ENCODE measurements around the gene SMIM45.

The SMIM45 gene

DNA sequence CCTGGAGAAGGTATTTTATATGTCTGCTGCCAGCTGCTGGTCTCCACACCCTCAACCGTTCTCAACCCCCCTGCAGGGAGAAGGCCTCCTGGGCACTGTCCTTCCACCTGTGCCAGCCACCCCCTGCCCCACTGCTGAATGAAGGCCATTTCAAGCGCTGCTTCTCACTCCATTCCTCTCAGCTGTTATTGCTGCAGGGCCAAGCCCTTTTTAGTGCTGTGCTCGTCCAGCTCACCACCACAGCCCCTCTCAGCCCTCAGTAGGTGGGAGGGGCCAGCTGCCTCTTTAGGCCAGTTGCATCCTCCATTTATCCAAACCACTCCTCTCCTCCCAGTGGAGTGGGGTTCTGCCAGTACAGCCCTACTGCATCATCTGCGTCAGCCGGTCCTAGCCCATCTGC, 44.9 kb downstream of the SMIM45 start:
- WGBS (ENCODE audit: insufficient coverage, low coverage, low lambda C conversion rate, missing lambda C conversion rate): 100% methylated on average over 2 of the region's 5 CpGs
- Histone ChIP-seq H3K36me3 (no peaks in the 10 kb centered on the region), H3K27me3 (no peaks in the 10 kb centered on the region), H3K27ac (no peak overlapping the region), H3K4me1 (peaks cover 0 to 7% (median 0%) of the 10 kb centered on the region in 4 donors), H3K9me3 (no peaks in the 10 kb centered on the region), H3K4me3 (no peak overlapping the region)
- TF ChIP-seq, protein P1, sequence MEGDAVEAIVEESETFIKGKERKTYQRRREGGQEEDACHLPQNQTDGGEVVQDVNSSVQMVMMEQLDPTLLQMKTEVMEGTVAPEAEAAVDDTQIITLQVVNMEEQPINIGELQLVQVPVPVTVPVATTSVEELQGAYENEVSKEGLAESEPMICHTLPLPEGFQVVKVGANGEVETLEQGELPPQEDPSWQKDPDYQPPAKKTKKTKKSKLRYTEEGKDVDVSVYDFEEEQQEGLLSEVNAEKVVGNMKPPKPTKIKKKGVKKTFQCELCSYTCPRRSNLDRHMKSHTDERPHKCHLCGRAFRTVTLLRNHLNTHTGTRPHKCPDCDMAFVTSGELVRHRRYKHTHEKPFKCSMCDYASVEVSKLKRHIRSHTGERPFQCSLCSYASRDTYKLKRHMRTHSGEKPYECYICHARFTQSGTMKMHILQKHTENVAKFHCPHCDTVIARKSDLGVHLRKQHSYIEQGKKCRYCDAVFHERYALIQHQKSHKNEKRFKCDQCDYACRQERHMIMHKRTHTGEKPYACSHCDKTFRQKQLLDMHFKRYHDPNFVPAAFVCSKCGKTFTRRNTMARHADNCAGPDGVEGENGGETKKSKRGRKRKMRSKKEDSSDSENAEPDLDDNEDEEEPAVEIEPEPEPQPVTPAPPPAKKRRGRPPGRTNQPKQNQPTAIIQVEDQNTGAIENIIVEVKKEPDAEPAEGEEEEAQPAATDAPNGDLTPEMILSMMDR (IDR thresholded peaks at IDR 0.05): no peak
- no peak for TF ChIP-seq POLR2A (IDR thresholded peaks at IDR 0.05)
- intact Hi-C loops (cut with DNase I): no loop called here
- DNase-seq (no peak), ATAC-seq (no peak)

DNA sequence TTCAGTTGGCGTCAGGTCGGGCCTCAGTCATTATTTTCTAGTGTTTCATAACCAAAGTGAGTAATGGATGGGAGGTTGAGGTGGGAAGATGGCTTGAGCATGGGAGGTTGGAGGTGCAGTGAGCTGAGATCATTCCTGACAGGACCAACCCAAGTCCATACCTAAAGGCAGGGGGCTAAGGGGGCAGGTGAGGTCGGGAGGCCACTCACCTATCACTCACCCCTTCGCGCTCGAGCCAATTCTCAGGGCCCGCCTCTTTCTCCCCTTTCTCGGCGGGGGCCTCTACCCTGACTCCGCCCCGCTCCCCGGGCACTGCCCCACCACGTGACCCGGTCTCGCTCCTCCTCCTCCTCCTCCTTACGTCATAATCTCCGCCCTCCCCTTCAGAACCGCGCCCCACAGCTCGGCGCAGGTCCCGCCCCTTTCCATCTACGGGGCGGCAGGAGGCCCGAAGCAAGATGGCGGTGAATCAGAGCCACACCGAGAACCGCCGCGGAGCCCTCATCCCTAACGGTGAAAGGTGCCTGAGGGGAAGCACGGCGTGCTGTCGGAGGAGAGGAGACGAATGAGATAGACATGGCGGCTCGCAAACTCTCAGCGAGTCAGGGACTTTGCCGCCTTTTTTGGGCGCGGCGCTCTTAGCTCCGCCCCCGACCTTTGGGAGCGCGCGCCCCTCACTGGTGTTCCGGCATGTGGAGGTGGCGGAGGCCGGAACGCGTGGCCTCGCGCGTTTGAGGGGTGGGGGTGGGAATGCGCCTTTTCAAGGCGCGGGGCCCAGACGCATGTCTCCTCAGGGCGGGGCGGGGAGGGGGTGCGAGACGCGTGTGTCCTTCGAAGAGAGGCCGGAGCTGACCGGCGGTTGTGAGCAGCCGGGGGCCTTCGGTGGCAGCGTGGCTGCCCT, 46.7 kb downstream of the SMIM45 start, which contains the start of gene WBP2NL:
Gene WBP2NL (plus strand): TSS at position 428 of the 901 bp plus-strand sequence. CDS start 31 bp downstream, at position 459.
- Histone ChIP-seq H3K36me3 (no peaks in the 10 kb centered on the region), H3K27me3 (no peaks in the 10 kb centered on the region), H3K27ac (peak within 1 kb of the TSS in 2 of 3 donors; percentile 19 to 38), H3K9me3 (no peaks in the 10 kb centered on the region), H3K4me3 (peak within 1 kb of the TSS; percentile 52 to 78 (median 61)), H3K4me1 (peaks cover 0 to 7% (median 0%) of the 10 kb centered on the region in 4 donors)
- ATAC-seq: peak; percentile 97 to 100 (median 100)
- WGBS (ENCODE audit: insufficient coverage, low coverage, low lambda C conversion rate, missing lambda C conversion rate): 24% methylated on average over 48 of the region's 71 CpGs
- intact Hi-C loops (cut with DNase I): no loop called here
- TF ChIP-seq, protein P1 (IDR thresholded peaks at IDR 0.05): no peak
- TF ChIP-seq POLR2A (IDR thresholded peaks at IDR 0.05): peak; percentile 54
- DNase-seq: peak; percentile 91 to 94 (median 92)

DNA sequence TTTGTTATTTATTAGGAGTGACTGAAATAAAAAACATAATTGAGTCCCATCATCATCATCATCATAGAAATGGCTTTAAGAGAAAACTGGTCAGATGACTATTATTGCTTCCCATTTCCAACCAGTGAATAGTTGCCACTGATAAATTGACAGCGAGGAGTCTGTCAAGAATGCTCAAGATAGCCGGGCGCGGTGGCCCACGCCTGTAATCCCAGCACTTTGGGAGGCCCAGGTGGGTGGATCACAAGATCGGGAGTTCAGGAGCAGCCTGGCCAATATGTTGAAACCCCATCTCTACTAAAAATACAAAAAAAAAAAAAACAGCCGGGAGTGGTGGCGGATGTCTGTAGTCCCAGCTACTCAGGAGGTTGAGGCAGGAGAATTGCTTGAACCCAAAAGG, 48.5 kb downstream of the SMIM45 start:
- Histone ChIP-seq H3K4me3 (no peak overlapping the region), H3K27ac (no peak overlapping the region), H3K27me3 (no peaks in the 10 kb centered on the region), H3K36me3 (no peaks in the 10 kb centered on the region), H3K4me1 (peaks cover 0 to 7% (median 0%) of the 10 kb centered on the region in 4 donors), H3K9me3 (no peaks in the 10 kb centered on the region)
- intact Hi-C loops (cut with DNase I): no loop called here
- TF ChIP-seq, protein P1 (IDR thresholded peaks at IDR 0.05): no peak
- TF ChIP-seq POLR2A (IDR thresholded peaks at IDR 0.05): no peak
- WGBS (ENCODE audit: insufficient coverage, low coverage, low lambda C conversion rate, missing lambda C conversion rate): 100% methylated on average over 2 of the region's 8 CpGs
- DNase-seq (no peak), ATAC-seq (no peak)

DNA sequence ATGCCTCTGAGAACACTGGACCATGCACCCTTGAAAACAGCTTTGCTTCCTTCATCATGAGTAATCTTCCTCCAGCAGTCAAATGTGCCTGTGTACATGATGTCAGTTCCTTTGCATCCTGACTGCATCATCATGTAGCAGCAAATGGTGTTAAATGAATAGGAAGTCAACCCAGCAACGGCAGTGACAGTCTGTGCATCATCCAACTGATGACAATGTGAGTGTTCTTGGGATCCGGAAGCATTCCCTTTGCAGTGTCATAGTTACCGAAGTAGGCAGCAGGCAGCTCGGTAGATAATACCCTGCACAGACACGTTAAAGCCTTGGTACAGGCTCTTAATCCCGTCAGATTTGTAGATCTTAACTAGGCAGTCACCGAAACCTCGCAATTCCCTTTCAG, 49.2 kb downstream of the SMIM45 start:
- TF ChIP-seq, protein P1 (IDR thresholded peaks at IDR 0.05): no peak
- no peak for TF ChIP-seq POLR2A (IDR thresholded peaks at IDR 0.05)
- 88% methylated on average over 3 of the region's 8 CpGs for WGBS (ENCODE audit: insufficient coverage, low coverage, low lambda C conversion rate, missing lambda C conversion rate)
- DNase-seq (no peak), ATAC-seq (no peak)
- peaks cover 0 to 7% (median 0%) of the 10 kb centered on the region in 4 donors for H3K4me1 ChIP-seq
- no peak overlapping the region for H3K27ac ChIP-seq
- intact Hi-C loops (cut with DNase I): no loop called here
- no peaks in the 10 kb centered on the region for H3K9me3 ChIP-seq
- no peak overlapping the region for H3K4me3 ChIP-seq
- H3K27me3 ChIP-seq: no peaks in the 10 kb centered on the region
- no peaks in the 10 kb centered on the region for H3K36me3 ChIP-seq
